ENCODE measurements around the gene ARFGEF2. TPM values are rescaled to one million over a fixed set of nuclear protein-coding genes. Genes with fewer than 3 reads are reported as not detected.

Gene ARFGEF2
- total RNA-seq, 1 donor from 2014 or later: 30.2 TPM

DNA sequence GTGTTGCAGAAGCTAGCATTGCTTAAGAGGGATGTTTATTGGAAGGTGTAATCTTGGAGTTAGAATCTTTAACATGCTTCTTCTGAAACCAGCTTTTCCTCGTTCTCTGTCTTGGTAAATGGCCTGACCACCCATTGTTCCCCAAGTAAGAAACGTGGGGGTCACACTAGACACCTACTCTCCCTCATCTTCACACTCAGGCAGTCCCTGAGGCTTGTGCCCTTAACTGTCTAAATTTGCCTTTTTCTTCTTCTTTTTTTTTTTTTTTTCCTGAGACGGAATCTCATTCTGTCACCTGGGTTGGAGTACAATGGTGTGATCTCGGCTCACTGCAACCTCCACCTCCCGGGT lies 16.2 kb upstream of the ARFGEF2 start:
- Mint-ChIP-seq H3K9me3 (ENCODE audit: unreplicated experiment) (peaks cover 10% of the 10 kb centered on the region), H3K27me3 (ENCODE audit: unreplicated experiment) (peaks cover 2% of the 10 kb centered on the region), H3K36me3 (ENCODE audit: unreplicated experiment) (peaks cover 14% of the 10 kb centered on the region), H3K4me3 (ENCODE audit: unreplicated experiment) (no peak overlapping the region), H3K27ac (ENCODE audit: unreplicated experiment) (no peak overlapping the region), H3K4me1 (ENCODE audit: low read depth, unreplicated experiment) (peaks cover 25% of the 10 kb centered on the region)
- TF ChIP-seq, protein P1, sequence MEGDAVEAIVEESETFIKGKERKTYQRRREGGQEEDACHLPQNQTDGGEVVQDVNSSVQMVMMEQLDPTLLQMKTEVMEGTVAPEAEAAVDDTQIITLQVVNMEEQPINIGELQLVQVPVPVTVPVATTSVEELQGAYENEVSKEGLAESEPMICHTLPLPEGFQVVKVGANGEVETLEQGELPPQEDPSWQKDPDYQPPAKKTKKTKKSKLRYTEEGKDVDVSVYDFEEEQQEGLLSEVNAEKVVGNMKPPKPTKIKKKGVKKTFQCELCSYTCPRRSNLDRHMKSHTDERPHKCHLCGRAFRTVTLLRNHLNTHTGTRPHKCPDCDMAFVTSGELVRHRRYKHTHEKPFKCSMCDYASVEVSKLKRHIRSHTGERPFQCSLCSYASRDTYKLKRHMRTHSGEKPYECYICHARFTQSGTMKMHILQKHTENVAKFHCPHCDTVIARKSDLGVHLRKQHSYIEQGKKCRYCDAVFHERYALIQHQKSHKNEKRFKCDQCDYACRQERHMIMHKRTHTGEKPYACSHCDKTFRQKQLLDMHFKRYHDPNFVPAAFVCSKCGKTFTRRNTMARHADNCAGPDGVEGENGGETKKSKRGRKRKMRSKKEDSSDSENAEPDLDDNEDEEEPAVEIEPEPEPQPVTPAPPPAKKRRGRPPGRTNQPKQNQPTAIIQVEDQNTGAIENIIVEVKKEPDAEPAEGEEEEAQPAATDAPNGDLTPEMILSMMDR (IDR thresholded peaks at IDR 0.05; ENCODE audit: partially characterized antibody, unreplicated experiment): peak; percentile 44
- DNase-seq: no peak

DNA sequence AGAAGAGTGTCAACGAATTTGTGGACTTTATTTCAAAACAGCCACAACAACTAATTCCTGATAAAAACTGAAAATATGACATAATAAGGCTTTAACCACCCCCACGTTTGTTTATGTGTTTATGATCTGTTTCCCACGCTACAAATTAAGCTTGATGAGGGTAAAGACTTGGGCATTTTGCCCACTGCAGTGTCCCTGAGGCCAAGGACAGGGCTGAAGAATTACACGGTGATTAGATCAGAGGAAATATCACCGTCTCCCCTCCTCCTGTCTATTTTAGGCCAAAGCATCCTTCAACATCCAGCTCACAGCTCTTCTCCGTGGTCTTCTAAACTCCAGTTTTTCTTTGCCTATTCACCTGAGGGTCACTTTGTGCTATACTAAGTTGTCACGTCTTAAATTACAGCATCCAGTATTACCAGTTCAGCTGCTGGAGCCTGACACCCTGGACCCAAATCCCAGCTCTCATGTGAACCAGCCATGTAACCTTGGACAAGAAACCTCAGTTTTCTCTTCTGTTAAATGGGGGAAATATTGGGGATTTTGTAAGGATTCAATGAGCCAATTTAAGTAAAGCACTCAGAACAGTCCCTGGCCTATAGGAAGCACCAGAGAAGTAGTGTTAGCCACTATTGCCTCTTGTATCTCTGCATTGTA lies 15.2 kb upstream of the ARFGEF2 start:
- peaks cover 14% of the 10 kb centered on the region for H3K36me3 Mint-ChIP-seq (ENCODE audit: unreplicated experiment)
- DNase-seq: no peak
- H3K9me3 Mint-ChIP-seq (ENCODE audit: unreplicated experiment): peaks cover 13% of the 10 kb centered on the region
- H3K27ac Mint-ChIP-seq (ENCODE audit: unreplicated experiment): no peak overlapping the region
- H3K27me3 Mint-ChIP-seq (ENCODE audit: unreplicated experiment): peaks cover 2% of the 10 kb centered on the region
- H3K4me3 Mint-ChIP-seq (ENCODE audit: unreplicated experiment): no peak overlapping the region
- TF ChIP-seq, protein P1 (IDR thresholded peaks at IDR 0.05; ENCODE audit: partially characterized antibody, unreplicated experiment): no peak
- peaks cover 25% of the 10 kb centered on the region for H3K4me1 Mint-ChIP-seq (ENCODE audit: low read depth, unreplicated experiment)

DNA sequence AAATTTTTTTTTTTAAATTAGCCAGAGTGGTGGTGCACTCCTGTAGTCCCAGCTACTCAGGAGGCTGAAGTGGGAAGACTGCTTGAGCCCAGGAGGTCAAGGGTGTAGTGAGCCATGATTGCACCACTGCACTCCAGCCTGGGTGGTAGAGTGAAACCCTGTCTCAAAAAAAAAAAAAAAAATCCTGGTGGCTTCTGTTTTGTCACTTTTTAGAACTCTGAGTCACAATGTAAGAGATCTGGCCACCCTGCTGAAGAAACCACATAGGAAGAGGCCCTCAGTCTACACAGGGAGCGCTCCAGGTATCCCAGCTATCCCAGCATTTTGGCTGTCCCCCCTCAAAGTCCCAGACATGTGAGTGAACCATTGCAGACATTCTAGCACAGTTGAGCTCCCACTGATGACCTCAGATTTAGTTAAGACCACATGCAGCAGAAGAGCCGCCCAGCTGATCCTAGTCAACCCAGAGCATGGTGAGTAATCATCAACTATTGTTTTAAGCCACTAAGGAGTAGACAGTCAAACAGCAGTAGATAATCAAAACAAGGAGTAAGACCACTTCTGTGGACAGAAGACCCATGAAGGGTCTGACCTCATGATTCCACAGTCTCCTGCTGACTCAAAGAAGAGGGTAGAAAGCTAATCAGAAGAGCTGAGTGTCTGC lies 12.7 kb upstream of the ARFGEF2 start:
- DNase-seq: no peak
- Mint-ChIP-seq H3K4me3 (ENCODE audit: unreplicated experiment) (no peak overlapping the region), H3K36me3 (ENCODE audit: unreplicated experiment) (peaks cover 14% of the 10 kb centered on the region), H3K27ac (ENCODE audit: unreplicated experiment) (no peak overlapping the region), H3K4me1 (ENCODE audit: low read depth, unreplicated experiment) (peaks cover 21% of the 10 kb centered on the region), H3K9me3 (ENCODE audit: unreplicated experiment) (peaks cover 24% of the 10 kb centered on the region), H3K27me3 (ENCODE audit: unreplicated experiment) (peaks cover 12% of the 10 kb centered on the region)
- TF ChIP-seq, protein P1 (IDR thresholded peaks at IDR 0.05; ENCODE audit: partially characterized antibody, unreplicated experiment): no peak

DNA sequence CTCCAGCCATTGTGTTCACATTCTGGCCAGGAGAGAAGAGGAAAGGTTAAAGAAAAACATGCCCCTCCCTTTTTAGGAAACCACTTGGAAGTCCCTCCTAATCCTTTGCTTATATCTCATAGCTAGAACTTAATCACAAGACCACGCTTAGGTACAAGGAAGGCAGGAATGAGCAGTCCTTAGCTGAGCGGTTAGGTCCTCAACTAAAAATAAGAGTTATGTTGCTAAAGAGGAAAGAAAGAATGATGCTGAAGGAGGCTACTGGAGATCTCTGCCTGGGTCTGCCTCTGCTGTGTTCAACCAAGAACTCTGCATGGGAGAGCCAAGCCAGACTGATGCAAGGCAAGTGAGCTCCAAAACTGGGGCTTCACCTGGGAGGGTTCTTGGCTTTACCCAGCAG lies 11.6 kb upstream of the ARFGEF2 start:
- Mint-ChIP-seq H3K36me3 (ENCODE audit: unreplicated experiment) (peaks cover 14% of the 10 kb centered on the region), H3K9me3 (ENCODE audit: unreplicated experiment) (peaks cover 19% of the 10 kb centered on the region), H3K4me1 (ENCODE audit: low read depth, unreplicated experiment) (peaks cover 15% of the 10 kb centered on the region), H3K27ac (ENCODE audit: unreplicated experiment) (no peak overlapping the region), H3K27me3 (ENCODE audit: unreplicated experiment) (peaks cover 12% of the 10 kb centered on the region), H3K4me3 (ENCODE audit: unreplicated experiment) (no peak overlapping the region)
- TF ChIP-seq, protein P1 (IDR thresholded peaks at IDR 0.05; ENCODE audit: partially characterized antibody, unreplicated experiment): no peak
- DNase-seq: no peak

DNA sequence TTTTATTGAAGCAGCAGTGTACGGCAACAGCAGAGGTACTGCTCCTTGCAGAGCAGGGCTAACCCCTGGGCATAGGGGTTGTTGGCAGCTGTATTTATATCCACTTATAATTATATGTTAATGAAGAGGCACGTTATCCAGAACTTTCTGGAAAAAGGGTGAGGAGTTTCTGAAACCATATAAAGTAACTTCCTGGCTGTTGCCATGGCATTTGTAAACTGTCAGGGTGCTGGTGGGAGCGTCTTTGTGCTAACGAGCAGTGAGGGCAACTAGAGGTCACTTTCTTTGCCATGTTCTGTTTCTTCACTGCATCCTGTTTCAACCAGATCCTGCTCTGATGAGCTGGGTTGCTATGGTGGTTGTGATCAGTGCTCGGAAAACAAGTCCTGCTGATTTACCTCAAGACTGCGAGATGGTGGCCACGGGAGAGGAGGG lies 11.1 kb upstream of the ARFGEF2 start:
- Mint-ChIP-seq H3K36me3 (ENCODE audit: unreplicated experiment) (peaks cover 14% of the 10 kb centered on the region), H3K27me3 (ENCODE audit: unreplicated experiment) (peaks cover 12% of the 10 kb centered on the region), H3K4me1 (ENCODE audit: low read depth, unreplicated experiment) (peaks cover 12% of the 10 kb centered on the region), H3K27ac (ENCODE audit: unreplicated experiment) (peak overlapping the region; percentile 33), H3K4me3 (ENCODE audit: unreplicated experiment) (no peak overlapping the region), H3K9me3 (ENCODE audit: unreplicated experiment) (peaks cover 19% of the 10 kb centered on the region)
- TF ChIP-seq, protein P1 (IDR thresholded peaks at IDR 0.05; ENCODE audit: partially characterized antibody, unreplicated experiment): no peak
- DNase-seq: no peak

Data from glutamatergic neuron (in vitro differentiated cells).